NB4 (cell line): ENCODE results near the gene EFNA3.

Experiments
- DNase-seq: peaks from one replicate; pipeline ENCODE4 v3.0.0; 2010; ENCODE audit warnings: low read depth
- H3K4me3 ChIP-seq: one replicate; pipeline ENCODE4 v1.5.1; 2011; ENCODE audit warnings: mild to moderate bottlenecking, low read depth, low read length, moderate library complexity
- MYC ChIP-seq: IDR thresholded peaks from 2 replicates; pipeline ENCODE4 v1.6.1; 2011; ENCODE audit warnings: low read depth, low read length
- POLR2A ChIP-seq: IDR thresholded peaks from 2 replicates; pipeline ENCODE4 v1.6.1; 2011; ENCODE audit warnings: mild to moderate bottlenecking; ENCODE audit not compliant: insufficient read length; ENCODE audit errors: extremely low read depth
- TF ChIP-seq, protein P1 (sequence below): IDR thresholded peaks from 2 replicates; pipeline ENCODE4 v1.6.1; 2011; ENCODE audit warnings: low read depth, low read length
- TF ChIP-seq, protein P2 (sequence below): IDR thresholded peaks from one replicate; pipeline ENCODE4 v1.5.1; 2012; ENCODE audit warnings: low read depth, low read length

The EFNA3 gene

DNA sequence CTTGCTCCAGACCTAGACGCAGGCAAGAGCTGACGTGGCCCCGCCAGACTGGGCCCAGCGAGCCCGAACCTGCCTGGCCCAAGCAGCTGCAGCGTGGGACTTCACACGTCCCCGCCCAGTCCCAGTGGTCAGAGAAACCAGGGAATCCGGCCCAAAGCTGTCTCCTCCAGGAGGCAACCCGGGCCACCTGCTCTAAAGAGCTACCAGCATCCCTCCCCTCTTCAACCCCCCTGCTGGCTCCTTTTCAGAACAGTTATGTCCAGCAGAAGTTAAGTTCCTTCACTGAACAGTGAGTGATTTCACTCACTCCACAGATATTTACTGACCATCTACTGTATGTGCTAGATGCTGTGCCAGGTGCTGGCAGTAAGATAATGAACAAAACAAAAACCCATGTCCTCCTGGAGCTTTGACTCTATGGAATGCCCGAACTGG is 46.9 kb downstream of the EFNA3 start:
- no peak overlapping the region for H3K4me3 ChIP-seq
- DNase-seq, result no peak

DNA sequence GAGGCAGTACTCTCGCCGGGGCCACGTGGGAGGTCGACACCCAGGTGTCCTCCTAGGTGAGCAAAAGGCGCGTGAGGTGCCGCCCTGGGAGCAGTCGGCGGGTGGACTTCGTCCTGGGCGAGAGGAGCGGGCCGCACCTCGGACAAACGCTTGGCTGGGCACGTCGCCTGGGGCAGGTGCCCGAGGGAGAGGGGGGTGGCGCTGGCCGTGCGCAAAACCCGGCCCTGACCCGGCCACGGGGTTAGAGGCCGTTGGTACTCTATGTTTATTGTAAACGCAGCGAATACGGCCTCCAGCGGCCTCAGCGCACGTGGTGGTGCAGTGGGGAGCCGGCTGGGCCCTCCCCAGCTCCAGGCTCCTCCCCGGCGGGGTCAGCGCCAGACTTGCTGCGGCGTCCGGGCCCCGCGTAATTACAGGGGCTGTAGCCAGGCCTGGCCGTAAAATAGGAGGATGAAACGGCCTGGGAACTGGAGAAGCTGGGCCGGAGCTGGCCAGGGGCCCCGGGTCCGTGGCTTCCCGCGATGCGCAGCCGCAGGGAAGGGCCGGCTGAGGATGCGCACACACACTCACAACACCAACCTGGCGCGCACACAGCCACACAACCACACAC is 47.4 kb downstream of the EFNA3 start:
- DNase-seq, result no peak
- H3K4me3 ChIP-seq, result no peak overlapping the region
- TF ChIP-seq POLR2A (no peak), MYC (no peak)
- TF ChIP-seq, protein P1, sequence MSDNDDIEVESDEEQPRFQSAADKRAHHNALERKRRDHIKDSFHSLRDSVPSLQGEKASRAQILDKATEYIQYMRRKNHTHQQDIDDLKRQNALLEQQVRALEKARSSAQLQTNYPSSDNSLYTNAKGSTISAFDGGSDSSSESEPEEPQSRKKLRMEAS, result no peak
- TF ChIP-seq, protein P2, sequence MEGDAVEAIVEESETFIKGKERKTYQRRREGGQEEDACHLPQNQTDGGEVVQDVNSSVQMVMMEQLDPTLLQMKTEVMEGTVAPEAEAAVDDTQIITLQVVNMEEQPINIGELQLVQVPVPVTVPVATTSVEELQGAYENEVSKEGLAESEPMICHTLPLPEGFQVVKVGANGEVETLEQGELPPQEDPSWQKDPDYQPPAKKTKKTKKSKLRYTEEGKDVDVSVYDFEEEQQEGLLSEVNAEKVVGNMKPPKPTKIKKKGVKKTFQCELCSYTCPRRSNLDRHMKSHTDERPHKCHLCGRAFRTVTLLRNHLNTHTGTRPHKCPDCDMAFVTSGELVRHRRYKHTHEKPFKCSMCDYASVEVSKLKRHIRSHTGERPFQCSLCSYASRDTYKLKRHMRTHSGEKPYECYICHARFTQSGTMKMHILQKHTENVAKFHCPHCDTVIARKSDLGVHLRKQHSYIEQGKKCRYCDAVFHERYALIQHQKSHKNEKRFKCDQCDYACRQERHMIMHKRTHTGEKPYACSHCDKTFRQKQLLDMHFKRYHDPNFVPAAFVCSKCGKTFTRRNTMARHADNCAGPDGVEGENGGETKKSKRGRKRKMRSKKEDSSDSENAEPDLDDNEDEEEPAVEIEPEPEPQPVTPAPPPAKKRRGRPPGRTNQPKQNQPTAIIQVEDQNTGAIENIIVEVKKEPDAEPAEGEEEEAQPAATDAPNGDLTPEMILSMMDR, result no peak

More for the DNA sequence above, 46.9 kb downstream of the EFNA3 start:
- TF ChIP-seq MYC (no peak), POLR2A (no peak)
- TF ChIP-seq, protein P2, result no peak
- TF ChIP-seq, protein P1, result no peak

DNA sequence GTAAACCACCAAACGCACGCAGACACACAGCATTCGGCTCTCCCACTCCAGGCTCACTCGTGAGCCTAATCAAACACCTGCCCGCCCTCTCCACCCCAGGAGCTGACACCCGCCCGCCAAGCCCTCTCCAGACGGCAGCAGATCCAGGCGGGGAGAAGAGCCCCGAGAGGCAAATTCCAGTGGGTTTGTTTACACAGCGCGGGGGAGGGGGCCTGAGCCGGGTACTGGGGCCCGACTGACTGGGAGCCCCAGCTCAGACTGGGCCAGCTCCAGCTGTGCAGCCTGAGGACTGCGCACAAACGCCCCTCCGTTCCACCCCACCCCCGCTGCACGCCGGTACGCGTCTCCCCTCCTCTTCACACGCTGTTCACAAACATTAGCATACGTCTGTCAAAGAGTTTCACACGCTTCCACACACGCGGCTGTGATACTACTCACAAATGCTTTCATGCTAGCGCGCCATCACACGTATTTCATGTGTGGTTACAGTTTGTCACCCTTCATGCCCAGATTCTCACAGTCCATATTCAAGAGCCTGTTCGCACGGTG is 48.0 kb downstream of the EFNA3 start:
- TF ChIP-seq, protein P1, result no peak
- TF ChIP-seq, protein P2, result no peak
- TF ChIP-seq MYC (no peak), POLR2A (no peak)
- H3K4me3 ChIP-seq, result no peak overlapping the region
- no peak for DNase-seq

DNA sequence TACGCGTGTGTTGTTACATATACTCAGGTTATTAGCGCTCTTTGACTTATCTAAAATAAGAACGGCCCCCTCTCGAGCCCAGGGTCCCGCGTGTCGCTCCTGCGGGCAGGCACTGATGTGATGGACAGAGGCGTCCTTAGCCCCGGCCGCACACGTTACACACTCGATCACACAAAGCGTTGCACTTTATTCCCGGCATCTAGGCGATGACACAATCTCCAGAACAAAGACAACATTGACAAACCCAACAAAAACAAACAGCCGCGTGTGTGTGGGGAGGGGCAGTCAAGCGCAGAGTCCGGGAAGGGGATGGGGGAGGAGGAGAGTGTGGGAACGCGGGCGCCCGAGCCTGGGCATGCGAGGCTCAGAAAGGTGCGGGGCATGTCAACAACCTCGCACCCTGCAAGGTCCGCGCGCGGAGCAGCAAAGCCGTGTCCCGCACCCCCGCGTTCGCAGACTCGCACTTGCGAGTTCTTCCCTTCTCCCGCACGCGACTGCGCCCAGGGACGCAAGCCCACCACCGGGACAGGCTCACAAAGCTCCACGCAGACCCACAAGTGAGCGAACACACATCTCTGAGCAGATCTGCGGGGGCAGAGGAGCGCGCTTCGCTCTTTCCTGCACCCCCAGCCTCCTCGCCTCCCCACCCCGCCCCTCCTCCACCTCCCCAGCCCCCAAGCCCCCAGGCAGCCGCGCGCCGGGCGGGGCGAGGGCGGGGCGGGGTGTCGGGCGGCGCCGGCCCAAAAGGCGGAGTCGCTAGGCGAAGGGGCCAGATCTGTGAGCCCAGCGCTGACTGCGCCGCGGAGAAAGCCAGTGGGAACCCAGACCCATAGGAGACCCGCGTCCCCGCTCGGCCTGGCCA is 48.7 kb downstream of the EFNA3 start, which contains the start of gene EFNA1:
EFNA1 (plus strand) TSS at position 772 of the 862 bp plus-strand sequence. CDS start 102 bp downstream, outside the sequence.
- TF ChIP-seq POLR2A, result no peak
- TF ChIP-seq, protein P1, result no peak
- TF ChIP-seq, protein P2, result no peak
- no peak for TF ChIP-seq MYC
- H3K4me3 ChIP-seq, result peak within 1 kb of the TSS; percentile 38
- peak; percentile 47 for DNase-seq

DNA sequence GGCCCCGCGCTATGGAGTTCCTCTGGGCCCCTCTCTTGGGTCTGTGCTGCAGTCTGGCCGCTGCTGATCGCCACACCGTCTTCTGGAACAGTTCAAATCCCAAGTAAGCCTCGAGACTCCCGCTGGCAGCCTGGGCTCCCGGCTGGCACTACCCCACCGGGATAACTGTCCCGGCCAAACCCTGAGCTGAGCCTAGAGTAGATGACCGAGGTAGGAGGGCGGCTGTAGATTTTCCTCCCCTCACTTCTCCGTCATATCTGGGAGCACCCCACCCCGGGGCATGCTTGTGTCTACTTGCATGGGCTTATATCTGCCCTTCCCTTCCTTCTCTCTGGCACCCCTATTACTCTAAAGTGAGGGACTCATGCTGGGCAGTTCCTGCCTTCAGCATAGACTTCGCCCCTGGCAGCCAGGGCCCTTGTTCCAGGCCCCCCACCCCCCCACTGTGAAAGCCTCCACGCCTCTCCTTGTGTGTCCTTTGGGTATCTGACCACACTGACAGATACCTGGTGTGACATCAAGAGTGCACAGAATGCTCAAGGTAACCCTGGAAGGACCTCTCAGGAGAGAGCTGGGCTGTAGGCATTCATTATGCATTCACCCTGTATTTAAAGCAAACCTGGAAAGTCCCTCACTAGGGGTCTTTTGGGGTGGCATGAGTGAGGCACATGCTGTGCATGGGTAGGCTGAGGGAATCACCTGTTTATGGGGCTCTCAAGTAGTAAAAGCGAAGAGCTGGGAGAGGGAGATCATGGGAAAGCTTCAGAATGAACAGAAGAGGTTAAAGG is 49.5 kb downstream of the EFNA3 start:
- peak overlapping the region; percentile 21 for H3K4me3 ChIP-seq
- TF ChIP-seq MYC, result no peak
- TF ChIP-seq, protein P2, result no peak
- TF ChIP-seq, protein P1, result no peak
- TF ChIP-seq POLR2A, result no peak

More for the DNA sequence above, 49.5 kb downstream of the EFNA3 start:
- DNase-seq, result no peak
